Measurements from ENCODE around the gene SRRM3. TPM values are rescaled to one million over a fixed set of nuclear protein-coding genes. Genes with fewer than 3 reads are reported as not detected.

SRRM3 gene
- polyA plus RNA-seq, 2 of the 4 experiments (the other 2 are of a cell fraction) = 2.4 to 7.0 TPM

GRCh38 chr7:76318488-76319353 is 117.0 kb downstream of the SRRM3 start:
- DNase-seq (ENCODE audit: low read depth in 1 of 2, low spot score in 1 of 2) (peak; percentile 85 to 95), FAIRE-seq (no peak), ATAC-seq (peak; percentile 58 to 61)
- 7% methylated on average over 16 of the region's 25 CpGs for WGBS (ENCODE audit: missing lambda C conversion rate)
- Histone ChIP-seq H3K27ac (peak overlapping the region; percentile 85 to 94), H3K4me3 (peak overlapping the region; percentile 55), H3K9me3 (no peaks in the 10 kb centered on the region), H3K4me2 (peak overlapping the region; percentile 79), H3K4me1 (peaks cover 36% of the 10 kb centered on the region)
- ChIA-PET POLR2A (interaction anchor here (1.0 to 2.8 kb wide), 11 partner anchors 8 to 150 kb away, joined by 3 to 23 read pairs (median 7); partner anchors contain the start of genes HSPB1 and YWHAG), CTCF (interaction anchor here (0.6 to 27.1 kb wide), 12 partner anchors 12 to 151 kb away, joined by 3 to 764 read pairs (median 6); partner anchors contain the start of genes HSPB1, YWHAG and ZP3)
- TF ChIP-seq USF2 (IDR thresholded peaks at IDR 0.05) (no peak), BCL3 (IDR thresholded peaks at IDR 0.05) (no peak), RAD21 (conservative IDR thresholded peaks at IDR 0.05 in 1 of 2, IDR thresholded peaks at IDR 0.05 in 1 of 2) (peak; percentile 25 to 30; a peak in 1 of 5 replicates), ESRRA (IDR thresholded peaks at IDR 0.05; ENCODE audit: borderline replicate concordance, low read length) (peak; percentile 84; the same call in 1 of the 2 replicates), JUNB (IDR thresholded peaks at IDR 0.05) (no peak), FOXS1 (CRISPR knock-in tag; IDR thresholded peaks at IDR 0.05) (no peak), POLR2AphosphoS2 (conservative IDR thresholded peaks at IDR 0.05; ENCODE audit: low read length) (no peak; the same call in 1 of the 2 replicates), FOSB (CRISPR knock-in tag; IDR thresholded peaks at IDR 0.05) (no peak), NFE2L2 (conservative IDR thresholded peaks at IDR 0.05; ENCODE audit: low read length) (no peak), RFX5 (IDR thresholded peaks at IDR 0.05) (no peak), CBX8 (IDR thresholded peaks at IDR 0.05) (no peak), E2F6 (IDR thresholded peaks at IDR 0.05; ENCODE audit: borderline replicate concordance, low read depth) (peak; percentile 11; the same call in 1 of the 2 replicates), HOXA7 (CRISPR knock-in tag; IDR thresholded peaks at IDR 0.05) (0 out of 2 replicates have a peak, but pooled peaks have one; percentile 11), CEBPB (IDR thresholded peaks at IDR 0.05) (peak; percentile 57 to 93), ZSCAN20 (CRISPR knock-in tag; IDR thresholded peaks at IDR 0.05) (no peak), PBX3 (IDR thresholded peaks at IDR 0.05) (0 out of 2 replicates have a peak, but pooled peaks have one; percentile 56), CHD4 (IDR thresholded peaks at IDR 0.05; ENCODE audit: borderline replicate concordance) (no peak), CTCF (IDR thresholded peaks at IDR 0.05) (peak; percentile 26; the same call in 1 of the 3 replicates), SMC3 (IDR thresholded peaks at IDR 0.05) (peak; percentile 27; the same call in 1 of the 3 replicates), SREBF2 (IDR thresholded peaks at IDR 0.05) (no peak)
